Right renal pelvis (tissue), 4 donors: ENCODE data around the gene ZNF483. TPM values are rescaled to one million over a fixed set of nuclear protein-coding genes. Genes with fewer than 3 reads are reported as not detected.
"Not testable (repeated sequence)": the region's sequence is repeated elsewhere in the genome, so short reads cannot be mapped to it uniquely, and the experiment has no call there.

Experiments
- DNase-seq, 4 donors: peaks; one replicate each; pipeline ENCODE4 v3.0.0-alpha.2; 2013; ENCODE audit warnings: low read depth in 4 of 4, low spot score in 3 of 4, missing footprints in 1 of 4
- polyA plus RNA-seq, 4 donors: library from polyadenylated mRNA; unstranded; fragments of 120-200 nt; gene quantifications; one replicate each; pipeline ENCODE4 v1.2.1, GENCODE V29; 2013; ENCODE audit not compliant: insufficient read length in 4 of 4

ZNF483 gene
- polyA plus RNA-seq, result 1 to 10 TPM; 2.0 to 2.9 (median 2.3) TPM

- peak; percentile 69 to 82 (median 78) for DNase-seq
Measured at GRCh38 chr9:111525056-111525977, at the start of gene ZNF483. TSS of gene ZNF483 (plus strand) at chr9:111525179. CDS start at chr9:111527396, 2,217 bp downstream.

- no peak for DNase-seq
Measured at GRCh38 chr9:111475195-111475594, 49.8 kb upstream of the ZNF483 start.

GRCh38 chr9:111477677-111478076 is 47.3 kb upstream of the ZNF483 start:
- no peak for DNase-seq

- peak in 2 of 4 donors; percentile 7 to 9 for DNase-seq
Measured at GRCh38 chr9:111481885-111482636, 42.9 kb upstream of the ZNF483 start.

- DNase-seq, result peak in 3 of 4 donors; percentile 43 to 49 (median 46)
Measured at GRCh38 chr9:111482694-111483438, 42.1 kb upstream of the ZNF483 start.

GRCh38 chr9:111483439-111483857 is 41.5 kb upstream of the ZNF483 start:
- peak in 1 of 4 donors; percentile 21 for DNase-seq

GRCh38 chr9:111483858-111484571 is 41.0 kb upstream of the ZNF483 start, which contains the start of gene ECPAS:
TSS of gene ECPAS (minus strand) at chr9:111484383. CDS start at chr9:111472918, 11,465 bp downstream.
- DNase-seq, result peak in 3 of 4 donors; percentile 38 to 59 (median 56)

- DNase-seq, result no peak
Measured at GRCh38 chr9:111484572-111484894, 40.4 kb upstream of the ZNF483 start.

GRCh38 chr9:111497196-111497595 is 27.8 kb upstream of the ZNF483 start:
- DNase-seq, result not testable (repeated sequence)

GRCh38 chr9:111501005-111501562 is 23.9 kb upstream of the ZNF483 start:
- no peak for DNase-seq

- DNase-seq, result no peak
Measured at GRCh38 chr9:111501648-111502047, 23.3 kb upstream of the ZNF483 start.

GRCh38 chr9:111502506-111502905 is 22.5 kb upstream of the ZNF483 start:
- no peak for DNase-seq

GRCh38 chr9:111511581-111511980 is 13.4 kb upstream of the ZNF483 start:
- DNase-seq, result not testable (repeated sequence)

GRCh38 chr9:111514967-111515366 is 10.0 kb upstream of the ZNF483 start:
- DNase-seq, result no peak

- no peak for DNase-seq
Measured at GRCh38 chr9:111516061-111516465, 8.9 kb upstream of the ZNF483 start.

- DNase-seq, result no peak
Measured at GRCh38 chr9:111524731-111525055, 286 bp upstream of the ZNF483 start.

GRCh38 chr9:111527347-111527746 is 2.4 kb downstream of the ZNF483 start:
- DNase-seq, result no peak

- no peak for DNase-seq
Measured at GRCh38 chr9:111529787-111530186, 4.8 kb downstream of the ZNF483 start.

GRCh38 chr9:111531716-111532115 is 6.7 kb downstream of the ZNF483 start:
- DNase-seq, result no peak
